ENCODE measurements around the gene PDCD1. TPM values are rescaled to one million over a fixed set of nuclear protein-coding genes. Genes with fewer than 3 reads are reported as not detected.

PDCD1 gene
- total RNA-seq, 1 experiment from 2014 or later, result 0.22 TPM

GRCh38 chr2:241817126-241817820 lies 41.4 kb downstream of the PDCD1 start:
- TF ChIP-seq CBX3 (IDR thresholded peaks at IDR 0.05; ENCODE audit: low read depth) (no peak), POLR2A (IDR thresholded peaks at IDR 0.05; ENCODE audit: borderline replicate concordance, extremely low read depth, insufficient read depth, insufficient read length) (no peak), YY1 (IDR thresholded peaks at IDR 0.05; ENCODE audit: extremely low read depth, insufficient replicate concordance, low read depth, low read length) (no peak), ELF1 (IDR thresholded peaks at IDR 0.05; ENCODE audit: borderline replicate concordance, low read depth) (no peak), EZH2 (IDR thresholded peaks at IDR 0.05) (no peak), RAD21 (IDR thresholded peaks at IDR 0.05; ENCODE audit: low read depth) (no peak), EZH2phosphoT487 (IDR thresholded peaks at IDR 0.05; ENCODE audit: borderline replicate concordance) (no peak), ZFX (IDR thresholded peaks at IDR 0.05) (no peak), FOSL1 (IDR thresholded peaks at IDR 0.05; ENCODE audit: low read depth) (no peak), SP1 (IDR thresholded peaks at IDR 0.05; ENCODE audit: low read depth) (no peak), JUND (IDR thresholded peaks at IDR 0.05) (no peak), SIN3A (IDR thresholded peaks at IDR 0.05; ENCODE audit: low read depth) (no peak), SRF (IDR thresholded peaks at IDR 0.05; ENCODE audit: low read depth) (no peak), CEBPB (IDR thresholded peaks at IDR 0.05; ENCODE audit: low read depth) (no peak), ZNF274 (IDR thresholded peaks at IDR 0.05; ENCODE audit: low read depth, low read length) (no peak), POLR2AphosphoS5 (IDR thresholded peaks at IDR 0.05; ENCODE audit: low read depth, low read length) (no peak), CTCF (IDR thresholded peaks at IDR 0.05 in 2 of 3, conservative IDR thresholded peaks at IDR 0.05 in 1 of 3; ENCODE audit: borderline replicate concordance in 1 of 3, insufficient read depth in 1 of 3, low read depth in 2 of 3, low read length in 2 of 3) (no peak)
- TF ChIP-seq, protein P1, sequence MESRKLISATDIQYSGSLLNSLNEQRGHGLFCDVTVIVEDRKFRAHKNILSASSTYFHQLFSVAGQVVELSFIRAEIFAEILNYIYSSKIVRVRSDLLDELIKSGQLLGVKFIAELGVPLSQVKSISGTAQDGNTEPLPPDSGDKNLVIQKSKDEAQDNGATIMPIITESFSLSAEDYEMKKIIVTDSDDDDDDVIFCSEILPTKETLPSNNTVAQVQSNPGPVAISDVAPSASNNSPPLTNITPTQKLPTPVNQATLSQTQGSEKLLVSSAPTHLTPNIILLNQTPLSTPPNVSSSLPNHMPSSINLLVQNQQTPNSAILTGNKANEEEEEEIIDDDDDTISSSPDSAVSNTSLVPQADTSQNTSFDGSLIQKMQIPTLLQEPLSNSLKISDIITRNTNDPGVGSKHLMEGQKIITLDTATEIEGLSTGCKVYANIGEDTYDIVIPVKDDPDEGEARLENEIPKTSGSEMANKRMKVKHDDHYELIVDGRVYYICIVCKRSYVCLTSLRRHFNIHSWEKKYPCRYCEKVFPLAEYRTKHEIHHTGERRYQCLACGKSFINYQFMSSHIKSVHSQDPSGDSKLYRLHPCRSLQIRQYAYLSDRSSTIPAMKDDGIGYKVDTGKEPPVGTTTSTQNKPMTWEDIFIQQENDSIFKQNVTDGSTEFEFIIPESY (IDR thresholded peaks at IDR 0.05; ENCODE audit: extremely low read depth, insufficient replicate concordance, low read length), result no peak
- TF ChIP-seq, protein P2, sequence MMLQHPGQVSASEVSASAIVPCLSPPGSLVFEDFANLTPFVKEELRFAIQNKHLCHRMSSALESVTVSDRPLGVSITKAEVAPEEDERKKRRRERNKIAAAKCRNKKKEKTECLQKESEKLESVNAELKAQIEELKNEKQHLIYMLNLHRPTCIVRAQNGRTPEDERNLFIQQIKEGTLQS (IDR thresholded peaks at IDR 0.05), result no peak
- TF ChIP-seq, protein P3, sequence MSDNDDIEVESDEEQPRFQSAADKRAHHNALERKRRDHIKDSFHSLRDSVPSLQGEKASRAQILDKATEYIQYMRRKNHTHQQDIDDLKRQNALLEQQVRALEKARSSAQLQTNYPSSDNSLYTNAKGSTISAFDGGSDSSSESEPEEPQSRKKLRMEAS (IDR thresholded peaks at IDR 0.05), result no peak
- ChIA-PET CTCF (no interaction called here), POLR2A (no interaction called here), RAD21 (ENCODE audit: low non-redundant PET in 1 of 2, low total read pairs in 2 of 2, uncharacterized antibody in 2 of 2, unreplicated experiment in 2 of 2) (no interaction called here)
- no peak for ATAC-seq
- H3K4me3 ChIP-seq (replicated peaks in 1 of 2; ENCODE audit: low read depth in 1 of 2, low read length in 2 of 2), result no peak overlapping the region
- no peaks in the 10 kb centered on the region for H3K9me2 ChIP-seq (ENCODE audit: insufficient read depth)
- DNase-seq (ENCODE audit: low read depth, low spot score), result no peak
- H4K20me1 ChIP-seq (ENCODE audit: insufficient read depth), result no peaks in the 10 kb centered on the region
- H3K79me2 ChIP-seq (ENCODE audit: insufficient read depth, low read length), result no peaks in the 10 kb centered on the region
- no peak overlapping the region for H3K27ac ChIP-seq (ENCODE audit: low read depth, low read length)
- H3K9ac ChIP-seq (ENCODE audit: low read length), result no peak overlapping the region
- BruUV-seq (replicated peaks), result no TSS peak
- no peaks in the 10 kb centered on the region for H3K36me3 ChIP-seq (ENCODE audit: control insufficient read depth in 1 of 2, insufficient read depth in 2 of 2, low read length in 2 of 2)
- H2AFZ ChIP-seq (ENCODE audit: low read depth, low read length, poor library complexity, severe bottlenecking), result no peak overlapping the region
- intact Hi-C loops (cut with micrococcal nuclease), result no loop called here
- no peak overlapping the region for H3K4me2 ChIP-seq (ENCODE audit: low read length)
- no peaks in the 10 kb centered on the region for H3K27me3 ChIP-seq (ENCODE audit: insufficient read depth, low read length)
- no peaks in the 10 kb centered on the region for H3K4me1 ChIP-seq (ENCODE audit: control insufficient read depth in 1 of 2, insufficient read depth in 2 of 2, low read length in 2 of 2)
- H3K9me3 ChIP-seq (ENCODE audit: control insufficient read depth in 1 of 2, insufficient read depth in 1 of 2, low read depth in 1 of 2, low read length in 2 of 2), result no peaks in the 10 kb centered on the region

All from HCT116 (cell line).